AG04450 (cell line): ENCODE results near the gene LRRIQ1. TPM values are rescaled to one million over a fixed set of nuclear protein-coding genes. Genes with fewer than 3 reads are reported as not detected.
"Not testable (repeated sequence)": the region's sequence is repeated elsewhere in the genome, so short reads cannot be mapped to it uniquely, and the experiment has no call there.

Experiments
- CTCF ChIA-PET: fragments of 300-600, 350-600 bp; formaldehyde crosslinking; extraction: SDS; loops from one replicate; lab custom pipeline; 2022; ENCODE audit warnings: antibody characterized with exemption, inconsistent platforms; lab: Charles Lee
- POLR2A ChIA-PET: fragments of 350-600 bp; formaldehyde crosslinking; extraction: SDS; loops from one replicate; lab custom pipeline; 2021; ENCODE audit warnings: antibody characterized with exemption, inconsistent platforms; lab: Yijun Ruan, JAX
- DNase-seq: peaks from one replicate; pipeline ENCODE4 v3.0.0-alpha.2; 2011; ENCODE audit warnings: low read depth, low spot score
- H3K27ac ChIP-seq: one replicate; pipeline ENCODE4 v1.5.1; 2012; ENCODE audit warnings: low read depth, low read length, control low read depth
- H3K27me3 ChIP-seq: one replicate; pipeline ENCODE4 v1.6.0; 2012; ENCODE audit warnings: low read length; ENCODE audit not compliant: control insufficient read depth, insufficient read depth
- H3K4me3 ChIP-seq: 2 replicates; pipeline ENCODE4 v1.5.1; 2011; ENCODE audit warnings: mild to moderate bottlenecking, low read depth, low read length, control low read depth
- H3K9me3 ChIP-seq: 2 replicates; pipeline ENCODE4 v1.5.1; 2012; ENCODE audit warnings: low read length; ENCODE audit not compliant: control insufficient read depth, insufficient read depth
- CTCF ChIP-seq: IDR thresholded peaks from 2 replicates; pipeline ENCODE4 v1.5.1; 2011; ENCODE audit warnings: low read depth, low read length, control low read depth, inconsistent platforms
- polyA plus RNA-seq: library from polyadenylated mRNA; depleted of rRNA; stranded (reverse); fragments of >200 nt; gene quantifications from 2 replicates; pipeline ENCODE4 v1.2.3, GENCODE V29; 2011

Gene LRRIQ1
- polyA plus RNA-seq, 1 experiment = 0.58 TPM

DNA sequence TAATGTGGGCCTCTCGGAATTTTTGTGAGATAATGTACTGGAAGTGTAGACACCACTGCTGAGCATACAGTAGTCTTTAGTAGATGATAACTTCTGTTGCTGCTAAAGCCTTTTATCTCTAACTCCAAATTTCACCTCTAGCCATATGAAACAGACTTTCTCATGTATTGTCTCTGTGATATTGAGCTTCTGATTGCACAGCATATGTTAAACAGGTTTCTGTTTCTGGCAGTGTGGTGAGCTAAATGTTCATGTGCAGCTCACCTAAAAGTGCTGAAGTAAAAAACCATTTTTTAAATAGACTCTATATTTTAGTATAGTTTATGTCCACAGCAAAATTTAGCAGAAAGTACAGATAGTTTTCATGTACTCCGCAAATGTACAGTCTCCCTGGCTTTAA is 154.6 kb downstream of the LRRIQ1 start:
- ChIA-PET CTCF (interaction anchor here (0.9 kb wide), 1 partner anchor 676 kb away, joined by 3 read pairs; no protein-coding TSS in a partner anchor), POLR2A (no interaction called here)
- Histone ChIP-seq H3K9me3 (no peaks in the 10 kb centered on the region), H3K27ac (no peak overlapping the region), H3K4me3 (no peak overlapping the region), H3K27me3 (no peaks in the 10 kb centered on the region)
- TF ChIP-seq CTCF = no peak
- no peak for DNase-seq

DNA sequence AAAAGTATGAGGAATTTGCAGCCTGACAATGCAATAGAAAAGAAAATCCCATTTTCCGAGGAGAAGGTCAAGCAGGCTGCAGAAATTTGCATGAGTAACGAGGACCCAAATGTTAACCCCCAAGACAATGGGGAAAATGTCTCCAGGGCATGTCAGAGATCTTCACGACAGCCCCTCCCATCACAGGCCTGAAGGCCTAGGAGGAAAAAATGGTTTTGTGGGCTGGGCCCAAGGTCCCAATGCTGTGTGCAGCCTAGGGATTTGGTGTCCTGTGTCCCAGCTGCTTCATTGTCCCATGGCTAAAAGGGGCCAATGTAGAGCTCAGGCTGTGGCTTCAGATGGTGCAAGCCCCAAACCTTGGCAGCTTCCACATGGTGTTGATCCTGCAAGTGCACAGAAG is 167.7 kb downstream of the LRRIQ1 start:
- POLR2A ChIA-PET, CTCF ChIA-PET, H3K4me3 ChIP-seq, DNase-seq, H3K27ac ChIP-seq, H3K27me3 ChIP-seq, H3K9me3 ChIP-seq: not testable (repeated sequence)

DNA sequence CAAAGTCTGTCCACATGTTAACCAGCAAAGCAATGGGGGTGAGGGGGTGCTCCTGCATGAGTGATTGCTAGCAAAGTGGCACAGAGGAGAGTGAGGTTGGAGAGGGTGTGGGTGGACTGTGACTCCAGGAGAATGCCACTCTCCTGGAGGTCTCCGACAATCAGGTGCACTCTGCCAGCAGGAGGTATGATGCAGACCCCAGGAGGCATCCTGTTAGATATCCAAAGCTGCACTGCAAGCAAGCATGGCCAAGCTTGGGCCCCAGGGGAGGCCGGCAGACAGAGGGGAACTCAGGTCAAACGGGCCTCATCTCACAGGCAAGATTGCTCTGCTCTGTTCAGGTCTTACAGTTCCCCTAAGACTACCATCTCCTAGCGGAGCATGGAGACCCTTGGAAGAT is 170.4 kb downstream of the LRRIQ1 start:
- Histone ChIP-seq H3K9me3 (peaks cover 7% of the 10 kb centered on the region; the same call in 1 of the 2 replicates), H3K4me3 (no peak overlapping the region), H3K27me3 (no peaks in the 10 kb centered on the region), H3K27ac (no peak overlapping the region)
- ChIA-PET CTCF (no interaction called here), POLR2A (no interaction called here)
- DNase-seq = no peak
- TF ChIP-seq CTCF = no peak

DNA sequence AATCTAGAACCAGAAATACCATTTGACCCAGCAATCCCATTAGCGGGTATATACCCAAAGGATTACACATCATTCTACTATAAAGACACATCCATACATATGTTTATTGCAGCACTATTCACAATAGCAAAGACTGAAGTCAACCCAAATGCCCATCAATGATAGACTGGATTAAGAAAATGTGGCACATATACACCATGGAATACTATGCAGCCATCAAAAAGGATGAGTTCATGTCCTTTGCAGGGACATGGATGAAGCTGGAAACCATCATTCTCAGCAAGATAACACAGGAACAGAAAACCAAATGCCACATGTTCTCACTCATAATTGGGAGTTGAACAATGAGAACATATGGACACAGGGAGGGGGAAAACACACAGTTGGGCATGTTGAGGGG is 188.2 kb downstream of the LRRIQ1 start:
- CTCF ChIA-PET, H3K4me3 ChIP-seq, H3K27ac ChIP-seq, H3K27me3 ChIP-seq, POLR2A ChIA-PET, DNase-seq, H3K9me3 ChIP-seq: not testable (repeated sequence)

GRCh38 chr12:85225501-85225900 is 189.3 kb downstream of the LRRIQ1 start:
- TF ChIP-seq CTCF = no peak
- no peak overlapping the region for H3K27ac ChIP-seq
- H3K27me3 ChIP-seq = no peaks in the 10 kb centered on the region
- no peak overlapping the region for H3K4me3 ChIP-seq
- no peaks in the 10 kb centered on the region for H3K9me3 ChIP-seq
- ChIA-PET CTCF (no interaction called here), POLR2A (no interaction called here)
- no peak for DNase-seq

GRCh38 chr12:85237327-85237726 is 201.2 kb downstream of the LRRIQ1 start:
- Histone ChIP-seq H3K4me3 (no peak overlapping the region), H3K9me3 (no peaks in the 10 kb centered on the region), H3K27me3 (no peaks in the 10 kb centered on the region), H3K27ac (no peak overlapping the region)
- ChIA-PET CTCF (no interaction called here), POLR2A (no interaction called here)
- no peak for TF ChIP-seq CTCF
- DNase-seq = no peak
